ENCODE data around the gene GARS1.

GARS1 gene

DNA sequence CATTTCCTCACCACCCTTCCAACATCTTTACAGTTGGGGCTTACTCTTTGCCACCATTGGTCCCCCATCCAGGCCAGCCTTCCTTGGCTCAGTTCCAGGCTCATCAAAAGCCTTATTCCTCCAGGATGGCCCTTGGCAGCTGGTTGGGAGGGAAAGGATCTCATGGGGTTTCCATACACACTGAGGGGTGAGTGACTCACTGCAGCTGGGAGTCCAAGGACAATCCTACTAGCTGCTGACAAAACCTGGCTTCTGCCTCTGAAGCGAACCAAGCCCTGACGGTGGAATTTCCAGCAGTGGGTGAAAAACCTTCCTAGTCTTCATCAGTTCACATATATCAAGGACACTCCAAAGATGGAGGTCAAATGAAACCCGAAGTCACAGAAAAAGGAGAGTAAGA, 64.6 kb downstream of the GARS1 start:
- no peaks in the 10 kb centered on the region for H3F3A ChIP-seq (ENCODE audit: control insufficient read depth, insufficient read depth)
- H3K79me2 ChIP-seq (ENCODE audit: control insufficient read depth, low read length) = no peaks in the 10 kb centered on the region
- no peaks in the 10 kb centered on the region for H4K20me1 ChIP-seq (ENCODE audit: control insufficient read depth, insufficient read depth, low read depth, low read length)
- no peak overlapping the region for H3K4me3 ChIP-seq (ENCODE audit: low read length)
- 0 out of 2 replicates have a peak, but pooled peaks cover 4% of the 10 kb centered on the region for H3K27me3 ChIP-seq (ENCODE audit: control insufficient read depth, low read length)
- no peaks in the 10 kb centered on the region for H3K36me3 ChIP-seq (ENCODE audit: control insufficient read depth, low read length)
- H3K9me3 ChIP-seq (ENCODE audit: control insufficient read depth, insufficient read depth, low read length) = no peaks in the 10 kb centered on the region
- no peak overlapping the region for H3K27ac ChIP-seq (ENCODE audit: low read depth, low read length)
- no peaks in the 10 kb centered on the region for H3K9me2 ChIP-seq (replicated peaks; ENCODE audit: control insufficient read depth, low read length)
- TF ChIP-seq, protein P1, sequence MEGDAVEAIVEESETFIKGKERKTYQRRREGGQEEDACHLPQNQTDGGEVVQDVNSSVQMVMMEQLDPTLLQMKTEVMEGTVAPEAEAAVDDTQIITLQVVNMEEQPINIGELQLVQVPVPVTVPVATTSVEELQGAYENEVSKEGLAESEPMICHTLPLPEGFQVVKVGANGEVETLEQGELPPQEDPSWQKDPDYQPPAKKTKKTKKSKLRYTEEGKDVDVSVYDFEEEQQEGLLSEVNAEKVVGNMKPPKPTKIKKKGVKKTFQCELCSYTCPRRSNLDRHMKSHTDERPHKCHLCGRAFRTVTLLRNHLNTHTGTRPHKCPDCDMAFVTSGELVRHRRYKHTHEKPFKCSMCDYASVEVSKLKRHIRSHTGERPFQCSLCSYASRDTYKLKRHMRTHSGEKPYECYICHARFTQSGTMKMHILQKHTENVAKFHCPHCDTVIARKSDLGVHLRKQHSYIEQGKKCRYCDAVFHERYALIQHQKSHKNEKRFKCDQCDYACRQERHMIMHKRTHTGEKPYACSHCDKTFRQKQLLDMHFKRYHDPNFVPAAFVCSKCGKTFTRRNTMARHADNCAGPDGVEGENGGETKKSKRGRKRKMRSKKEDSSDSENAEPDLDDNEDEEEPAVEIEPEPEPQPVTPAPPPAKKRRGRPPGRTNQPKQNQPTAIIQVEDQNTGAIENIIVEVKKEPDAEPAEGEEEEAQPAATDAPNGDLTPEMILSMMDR (IDR thresholded peaks at IDR 0.05; ENCODE audit: low read depth, low read length, poor library complexity, severe bottlenecking) = no peak
- no peak for TF ChIP-seq EZH2phosphoT487 (IDR thresholded peaks at IDR 0.05; ENCODE audit: borderline replicate concordance, low read length)
- H3K4me2 ChIP-seq (ENCODE audit: low read length) = no peak overlapping the region
- H3K4me1 ChIP-seq (ENCODE audit: control insufficient read depth, low read length) = no peaks in the 10 kb centered on the region

DNA sequence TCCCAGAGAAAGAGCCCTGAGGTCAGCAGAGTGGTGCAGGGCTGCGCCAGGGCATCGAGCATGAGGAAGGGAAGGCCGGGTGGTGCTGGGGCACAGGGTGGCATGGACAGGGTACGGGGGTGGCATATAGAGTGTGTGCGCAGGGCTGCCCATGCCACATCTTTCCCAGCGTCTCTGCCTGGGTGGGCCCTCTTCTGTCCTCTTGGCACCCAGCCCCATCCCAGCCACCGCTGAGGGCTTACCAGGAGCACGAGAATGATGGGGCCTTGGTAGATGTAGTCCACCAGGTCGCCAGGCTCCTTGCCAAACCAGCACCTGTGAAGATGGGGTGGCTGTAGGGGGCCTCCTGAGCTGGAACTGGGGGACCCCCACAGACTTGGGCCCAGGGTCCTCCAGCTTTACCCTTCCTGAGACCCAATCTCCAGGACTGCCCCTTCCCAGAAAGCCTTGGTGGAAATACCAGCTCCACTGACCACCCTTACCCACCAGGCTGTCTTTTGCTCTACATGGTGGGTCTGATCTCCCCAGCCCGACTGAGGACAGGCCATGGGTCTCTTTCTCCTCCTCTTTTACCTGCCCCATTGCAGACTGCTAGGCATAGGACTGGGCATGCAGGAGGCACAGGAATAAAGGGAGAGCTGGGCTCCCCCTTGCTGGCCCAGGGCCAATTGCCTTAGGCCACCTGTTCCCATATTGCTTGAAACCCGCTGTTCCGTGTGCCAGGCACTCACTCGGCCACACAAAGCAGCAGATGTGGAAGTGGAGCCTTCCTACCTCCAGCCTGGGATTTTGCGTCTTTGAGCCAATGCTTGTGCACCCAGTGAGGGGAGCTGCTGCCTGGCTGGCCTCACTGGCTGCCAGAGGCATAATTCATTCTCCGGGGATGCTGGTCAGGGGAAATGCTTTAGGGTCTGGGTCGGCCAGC, 65.9 kb downstream of the GARS1 start:
- H3K9me2 ChIP-seq (replicated peaks; ENCODE audit: control insufficient read depth, low read length) = no peaks in the 10 kb centered on the region
- H4K20me1 ChIP-seq (ENCODE audit: control insufficient read depth, insufficient read depth, low read depth, low read length) = no peaks in the 10 kb centered on the region
- H3K9me3 ChIP-seq (ENCODE audit: control insufficient read depth, insufficient read depth, low read length) = no peaks in the 10 kb centered on the region
- TF ChIP-seq, protein P1 (IDR thresholded peaks at IDR 0.05; ENCODE audit: low read depth, low read length, poor library complexity, severe bottlenecking) = no peak
- no peak for TF ChIP-seq EZH2phosphoT487 (IDR thresholded peaks at IDR 0.05; ENCODE audit: borderline replicate concordance, low read length)
- H3F3A ChIP-seq (ENCODE audit: control insufficient read depth, insufficient read depth) = no peaks in the 10 kb centered on the region
- no peak overlapping the region for H3K4me2 ChIP-seq (ENCODE audit: low read length)
- H3K4me1 ChIP-seq (ENCODE audit: control insufficient read depth, low read length) = no peaks in the 10 kb centered on the region
- no peaks in the 10 kb centered on the region for H3K36me3 ChIP-seq (ENCODE audit: control insufficient read depth, low read length)
- no peak overlapping the region for H3K27ac ChIP-seq (ENCODE audit: low read depth, low read length)
- no peak overlapping the region for H3K4me3 ChIP-seq (ENCODE audit: low read length)
- H3K27me3 ChIP-seq (ENCODE audit: control insufficient read depth, low read length) = 0 out of 2 replicates have a peak, but pooled peaks cover 4% of the 10 kb centered on the region
- no peaks in the 10 kb centered on the region for H3K79me2 ChIP-seq (ENCODE audit: control insufficient read depth, low read length)

DNA sequence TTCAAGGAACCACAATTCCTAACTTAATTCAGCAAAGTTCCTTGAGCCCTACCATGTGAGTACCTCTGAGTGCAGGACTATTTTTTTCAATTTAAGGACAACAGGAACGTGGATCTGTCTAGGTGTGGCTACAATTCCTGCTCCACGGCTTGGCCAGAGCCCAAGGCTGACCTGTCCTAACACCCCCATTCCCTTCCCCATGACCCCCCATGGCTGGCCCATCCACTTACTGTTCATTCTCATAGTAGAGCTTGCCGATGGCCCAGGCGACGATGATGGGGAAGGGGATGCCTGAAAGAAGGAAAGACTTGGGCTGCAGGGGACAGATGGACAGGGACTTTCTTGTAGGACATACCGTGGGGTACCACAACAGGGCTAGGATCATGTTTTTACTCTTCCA, 67.2 kb downstream of the GARS1 start:
- H3K9me2 ChIP-seq (replicated peaks; ENCODE audit: control insufficient read depth, low read length) = no peaks in the 10 kb centered on the region
- TF ChIP-seq EZH2phosphoT487 (IDR thresholded peaks at IDR 0.05; ENCODE audit: borderline replicate concordance, low read length) = no peak
- TF ChIP-seq, protein P1 (IDR thresholded peaks at IDR 0.05; ENCODE audit: low read depth, low read length, poor library complexity, severe bottlenecking) = no peak
- H3K79me2 ChIP-seq (ENCODE audit: control insufficient read depth, low read length) = no peaks in the 10 kb centered on the region

More for the DNA sequence above, 67.2 kb downstream of the GARS1 start:
- Histone ChIP-seq H3K4me3 (ENCODE audit: low read length) (no peak overlapping the region), H3K27me3 (ENCODE audit: control insufficient read depth, low read length) (0 out of 2 replicates have a peak, but pooled peaks cover 4% of the 10 kb centered on the region), H3F3A (ENCODE audit: control insufficient read depth, insufficient read depth) (no peaks in the 10 kb centered on the region), H4K20me1 (ENCODE audit: control insufficient read depth, insufficient read depth, low read depth, low read length) (no peaks in the 10 kb centered on the region), H3K4me2 (ENCODE audit: low read length) (no peak overlapping the region), H3K36me3 (ENCODE audit: control insufficient read depth, low read length) (no peaks in the 10 kb centered on the region), H3K9me3 (ENCODE audit: control insufficient read depth, insufficient read depth, low read length) (no peaks in the 10 kb centered on the region), H3K4me1 (ENCODE audit: control insufficient read depth, low read length) (no peaks in the 10 kb centered on the region), H3K27ac (ENCODE audit: low read depth, low read length) (no peak overlapping the region)

Data from DOHH2 (cell line).